PC-9 (cell line): ENCODE results near the gene HOXA5. TPM values are rescaled to one million over a fixed set of nuclear protein-coding genes. Genes with fewer than 3 reads are reported as not detected.

ENCODE experiments used
- BruUV-seq: library from RNA; stranded (reverse); fragments of 400-500 nt; replicated peaks from 2 replicates; lab custom pipeline; 2021; lab: Mats Ljungman, UMichigan
- CTCF ChIA-PET: fragments of 300-600 bp; sonication (Branson Sonifier 250); formaldehyde crosslinking; loops from one replicate; lab custom pipeline; 2022; ENCODE audit warnings: antibody characterized with exemption; lab: Charles Lee
- POLR2A ChIA-PET: fragments of 300-600 bp; sonication (Branson Sonifier 250); formaldehyde crosslinking; loops from one replicate; lab custom pipeline; 2022; ENCODE audit warnings: antibody characterized with exemption; ENCODE audit not compliant: unreplicated experiment; lab: Charles Lee
- DNase-seq, 2 experiments: peaks; one replicate each; pipeline versions ENCODE4 v3.0.0 to v3.0.0-alpha.2; 2015 to 2022; ENCODE audit warnings: mixed read lengths in 1 of 2
- H2AFZ ChIP-seq: fragments of 200-600 bp; sonication (generic); 2 replicates; pipeline ENCODE4 v1.8.1; 2017; ENCODE audit warnings: antibody characterized with exemption
- H3F3A ChIP-seq: fragments of 200-600 bp; sonication (generic); 2 replicates; pipeline ENCODE4 v1.8.1; 2017; ENCODE audit warnings: antibody characterized with exemption, mild to moderate bottlenecking, low read depth; ENCODE audit not compliant: insufficient read depth
- H3K27ac ChIP-seq: fragments of 200-600 bp; sonication (generic); 2 replicates; pipeline ENCODE4 v1.6.1; 2016; ENCODE audit warnings: mixed run types
- H3K27me3 ChIP-seq: fragments of 200-600 bp; sonication (generic); 2 replicates; pipeline ENCODE4 v1.6.1; 2016; ENCODE audit warnings: low read depth, mixed run types; ENCODE audit not compliant: insufficient read depth
- H3K36me3 ChIP-seq: fragments of 200-600 bp; sonication (generic); 2 replicates; pipeline ENCODE4 v1.6.1; 2016; ENCODE audit warnings: low read depth, mixed run types
- H3K4me1 ChIP-seq: fragments of 200-600 bp; sonication (generic); replicated peaks from 2 replicates; pipeline ENCODE4 v1.6.1; 2016; ENCODE audit warnings: mixed run types; ENCODE audit not compliant: insufficient read depth
- H3K4me2 ChIP-seq: fragments of 200-600 bp; sonication (generic); 2 replicates; pipeline ENCODE4 v1.6.1; 2017; ENCODE audit warnings: mixed run types
- H3K4me3 ChIP-seq: fragments of 200-600 bp; sonication (generic); 2 replicates; pipeline ENCODE4 v1.6.1; 2016; ENCODE audit warnings: mixed run types
- H3K79me2 ChIP-seq: fragments of 200-600 bp; sonication (generic); 2 replicates; pipeline ENCODE4 v1.6.1; 2017; ENCODE audit warnings: low read depth, mixed run types
- H3K9me2 ChIP-seq: fragments of 200-600 bp; sonication (generic); 2 replicates; pipeline ENCODE4 v1.8.1; 2017; ENCODE audit warnings: mild to moderate bottlenecking; ENCODE audit not compliant: insufficient read depth
- H3K9me3 ChIP-seq: fragments of 200-600 bp; sonication (generic); 2 replicates; pipeline ENCODE4 v1.8.1; 2016; ENCODE audit warnings: low read depth; ENCODE audit not compliant: insufficient read depth
- H4K20me1 ChIP-seq: fragments of 200-600 bp; sonication (generic); 2 replicates; pipeline ENCODE4 v1.8.1; 2017; ENCODE audit not compliant: insufficient read depth
- EZH2 ChIP-seq: fragments of 200-600 bp; sonication (generic); IDR thresholded peaks from 2 replicates; pipeline ENCODE4 v1.8.0; 2017; ENCODE audit warnings: antibody characterized with exemption, low read depth
- intact Hi-C: fragments of 100-400 bp; cut with micrococcal nuclease; formaldehyde crosslinking; loops from one replicate; pipeline ENCODE4 v1.10.0; 2022; ENCODE audit not compliant: unreplicated experiment
- total RNA-seq: library from RNA; stranded (reverse); gene quantifications from 2 replicates; pipeline ENCODE4 v1.2.3, GENCODE V29; 2021
- TF ChIP-seq, protein P1 (sequence below): fragments of 200-600 bp; sonication (generic); conservative IDR thresholded peaks from 2 replicates; pipeline ENCODE4 v1.6.1; 2017; ENCODE audit warnings: mixed run types, antibody characterized with exemption, mild to moderate bottlenecking, moderate library complexity

HOXA5 gene
- total RNA-seq, 1 experiment from 2014 or later: 1.0 TPM

DNA sequence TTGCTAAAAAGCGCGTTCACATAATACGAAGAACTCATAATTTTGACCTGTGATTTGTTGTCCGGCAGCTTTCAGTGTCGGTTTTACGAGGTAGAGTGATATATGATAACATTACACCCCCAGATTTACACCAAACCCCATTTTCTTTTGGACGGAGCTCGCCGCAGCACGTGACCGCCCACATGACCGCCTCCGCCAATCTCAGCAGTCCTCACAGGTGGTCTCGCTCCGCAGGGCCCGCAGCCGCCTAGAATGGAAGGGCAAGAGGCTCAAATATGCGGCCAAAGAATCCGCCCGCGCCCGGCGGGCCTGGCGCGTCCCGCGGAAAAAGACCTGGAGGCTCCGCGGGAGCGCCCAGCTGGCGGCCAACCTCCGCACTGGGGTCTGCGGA lies 13.0 kb upstream of the HOXA5 start, which contains the start of gene HOXA7:
Gene HOXA7 (minus strand): TSS at position 168 of the 391 bp plus-strand sequence. CDS start 130 bp downstream, at position 38.
- Histone ChIP-seq H3K27me3 (no peaks in the 10 kb centered on the region), H3K79me2 (no peaks in the 10 kb centered on the region), H3K4me2 (no peak within 1 kb of the TSS), H3K4me1 (0 out of 2 replicates have a peak, but pooled peaks cover 3% of the 10 kb centered on the region), H3K9me2 (no peaks in the 10 kb centered on the region), H3K4me3 (no peak within 1 kb of the TSS), H3K36me3 (no peaks in the 10 kb centered on the region), H3K9me3 (no peaks in the 10 kb centered on the region), H4K20me1 (no peaks in the 10 kb centered on the region), H2AFZ (no peak within 1 kb of the TSS), H3K27ac (no peak within 1 kb of the TSS), H3F3A (no peaks in the 10 kb centered on the region)
- TF ChIP-seq, protein P1, sequence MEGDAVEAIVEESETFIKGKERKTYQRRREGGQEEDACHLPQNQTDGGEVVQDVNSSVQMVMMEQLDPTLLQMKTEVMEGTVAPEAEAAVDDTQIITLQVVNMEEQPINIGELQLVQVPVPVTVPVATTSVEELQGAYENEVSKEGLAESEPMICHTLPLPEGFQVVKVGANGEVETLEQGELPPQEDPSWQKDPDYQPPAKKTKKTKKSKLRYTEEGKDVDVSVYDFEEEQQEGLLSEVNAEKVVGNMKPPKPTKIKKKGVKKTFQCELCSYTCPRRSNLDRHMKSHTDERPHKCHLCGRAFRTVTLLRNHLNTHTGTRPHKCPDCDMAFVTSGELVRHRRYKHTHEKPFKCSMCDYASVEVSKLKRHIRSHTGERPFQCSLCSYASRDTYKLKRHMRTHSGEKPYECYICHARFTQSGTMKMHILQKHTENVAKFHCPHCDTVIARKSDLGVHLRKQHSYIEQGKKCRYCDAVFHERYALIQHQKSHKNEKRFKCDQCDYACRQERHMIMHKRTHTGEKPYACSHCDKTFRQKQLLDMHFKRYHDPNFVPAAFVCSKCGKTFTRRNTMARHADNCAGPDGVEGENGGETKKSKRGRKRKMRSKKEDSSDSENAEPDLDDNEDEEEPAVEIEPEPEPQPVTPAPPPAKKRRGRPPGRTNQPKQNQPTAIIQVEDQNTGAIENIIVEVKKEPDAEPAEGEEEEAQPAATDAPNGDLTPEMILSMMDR: no peak
- no peak for TF ChIP-seq EZH2
- no TSS peak for BruUV-seq
- intact Hi-C loops: no loop called here
- DNase-seq: no peak
- CTCF ChIA-PET: interaction anchor here (0.6 kb wide), 1 partner anchor 469 kb away, joined by 4 read pairs; no protein-coding TSS in a partner anchor
- POLR2A ChIA-PET: no interaction called here

DNA sequence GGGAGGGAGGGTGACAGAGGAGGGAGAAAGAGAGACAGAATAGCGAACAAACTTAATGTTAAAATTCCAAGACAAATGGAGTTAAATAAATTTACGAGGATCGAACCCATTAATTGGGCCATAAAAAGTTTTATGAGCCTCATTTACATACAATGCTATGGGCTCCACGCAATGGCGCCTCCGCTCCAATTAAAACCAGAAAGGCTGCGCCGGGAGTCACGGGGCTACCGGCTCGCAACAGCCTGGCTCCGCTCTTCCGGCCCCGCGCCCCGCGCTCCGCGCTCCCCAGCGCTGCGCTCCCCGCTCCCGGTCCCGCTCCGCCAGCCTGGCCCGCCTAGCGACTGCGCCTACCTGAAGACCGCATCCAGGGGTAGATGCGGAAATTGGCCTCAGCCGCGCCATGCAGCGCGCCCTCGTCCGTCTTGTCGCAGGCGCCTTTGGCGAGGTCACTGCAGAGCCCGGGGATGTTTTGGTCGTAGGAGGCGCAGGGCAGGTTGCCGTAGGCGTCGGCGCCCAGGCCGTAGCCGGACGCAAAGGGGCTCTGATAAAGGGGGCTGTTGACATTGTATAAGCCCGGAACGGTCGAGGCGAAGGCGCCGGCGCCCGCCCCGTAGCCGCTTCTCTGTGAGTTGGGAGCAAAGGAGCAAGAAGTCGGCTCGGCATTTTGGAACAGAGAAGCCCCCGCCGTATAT lies 12.5 kb upstream of the HOXA5 start:
- Histone ChIP-seq H3K4me2 (no peak overlapping the region), H3F3A (no peaks in the 10 kb centered on the region), H3K9me2 (no peaks in the 10 kb centered on the region), H3K4me3 (no peak overlapping the region), H3K4me1 (0 out of 2 replicates have a peak, but pooled peaks cover 3% of the 10 kb centered on the region), H3K9me3 (no peaks in the 10 kb centered on the region), H4K20me1 (no peaks in the 10 kb centered on the region), H2AFZ (no peak overlapping the region), H3K79me2 (no peaks in the 10 kb centered on the region), H3K36me3 (no peaks in the 10 kb centered on the region), H3K27me3 (no peaks in the 10 kb centered on the region), H3K27ac (no peak overlapping the region)
- ChIA-PET CTCF (interaction anchor here (0.6 kb wide), 1 partner anchor 385 kb away, joined by 3 read pairs; no protein-coding TSS in a partner anchor), POLR2A (interaction anchor here (0.6 kb wide), 1 partner anchor 520 kb away, joined by 10 read pairs; no protein-coding TSS in a partner anchor)
- intact Hi-C loops: no loop called here
- no peak for TF ChIP-seq EZH2
- TF ChIP-seq, protein P1: no peak
- BruUV-seq: no TSS peak
- DNase-seq: no peak

DNA sequence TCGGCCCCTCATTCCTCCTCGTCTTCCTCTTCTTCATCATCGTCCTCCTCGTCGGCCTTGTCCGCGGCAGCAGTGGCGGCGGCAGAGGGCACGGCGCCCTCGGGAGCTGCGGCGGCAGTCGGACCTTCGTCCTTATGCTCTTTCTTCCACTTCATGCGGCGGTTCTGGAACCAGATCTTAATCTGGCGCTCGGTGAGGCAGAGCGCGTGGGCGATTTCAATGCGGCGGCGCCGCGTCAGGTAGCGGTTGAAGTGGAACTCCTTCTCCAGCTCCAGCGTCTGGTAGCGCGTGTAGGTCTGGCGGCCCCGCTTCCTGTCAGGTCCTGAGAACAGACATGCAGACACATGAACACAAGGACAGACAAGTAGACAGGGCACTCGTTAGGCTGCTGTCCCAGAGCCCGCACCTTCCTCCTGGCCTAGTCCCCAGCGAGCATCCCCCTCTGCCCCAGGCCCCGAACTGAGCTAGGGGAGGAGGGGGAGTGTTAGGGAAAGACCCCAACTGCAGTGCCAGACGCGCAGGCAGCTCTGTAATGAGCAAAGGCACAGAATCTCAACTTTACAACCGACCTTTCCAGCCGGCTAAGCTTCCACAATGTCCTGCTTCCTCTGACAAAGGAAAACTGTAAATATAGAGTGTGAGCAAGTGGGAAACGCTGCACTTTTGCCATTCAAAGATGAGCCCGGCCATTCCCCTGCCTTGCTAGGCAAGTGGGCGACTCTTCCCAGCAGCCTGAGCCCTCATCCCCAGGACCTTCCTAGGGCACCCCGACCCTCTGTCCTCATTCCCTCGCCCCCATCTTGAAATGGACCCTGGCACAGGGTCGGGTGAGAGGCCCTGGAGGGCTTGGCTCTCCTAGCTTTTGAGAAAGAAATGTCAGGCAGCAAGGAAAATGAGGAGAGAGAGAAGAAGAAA lies 11.7 kb upstream of the HOXA5 start:
- DNase-seq: no peak
- no TSS peak for BruUV-seq

More for the DNA sequence above, 11.7 kb upstream of the HOXA5 start:
- no peaks in the 10 kb centered on the region for H3K4me1 ChIP-seq
- H4K20me1 ChIP-seq: no peaks in the 10 kb centered on the region
- H3K36me3 ChIP-seq: no peaks in the 10 kb centered on the region
- CTCF ChIA-PET: interaction anchor here (0.6 kb wide), 1 partner anchor 385 kb away, joined by 3 read pairs; no protein-coding TSS in a partner anchor
- no peak overlapping the region for H3K27ac ChIP-seq
- H3K9me3 ChIP-seq: no peaks in the 10 kb centered on the region
- H3K9me2 ChIP-seq: no peaks in the 10 kb centered on the region
- no peaks in the 10 kb centered on the region for H3F3A ChIP-seq
- no peaks in the 10 kb centered on the region for H3K79me2 ChIP-seq
- POLR2A ChIA-PET: interaction anchor here (0.6 kb wide), 1 partner anchor 519 kb away, joined by 10 read pairs; no protein-coding TSS in a partner anchor
- no peaks in the 10 kb centered on the region for H3K27me3 ChIP-seq
- no peak for TF ChIP-seq EZH2
- TF ChIP-seq, protein P1: no peak
- H3K4me2 ChIP-seq: no peak overlapping the region
- no peak overlapping the region for H3K4me3 ChIP-seq
- intact Hi-C loops: no loop called here
- no peak overlapping the region for H2AFZ ChIP-seq
